Mucosa of stomach (tissue), 1 donor: ENCODE data around the gene MUL1.

Source experiments
- H3K27me3 ChIP-seq: one replicate; pipeline ENCODE4 v1.7.0; 2013; ENCODE audit warnings: mild to moderate bottlenecking, low read length; ENCODE audit not compliant: control insufficient read depth, insufficient read depth
- H3K36me3 ChIP-seq: one replicate; pipeline ENCODE4 v1.7.0; 2013; ENCODE audit warnings: low read length; ENCODE audit not compliant: control insufficient read depth, insufficient read depth
- H3K4me1 ChIP-seq: one replicate; pipeline ENCODE4 v1.7.0; 2013; ENCODE audit warnings: mild to moderate bottlenecking, low read length; ENCODE audit not compliant: control insufficient read depth, insufficient read depth
- H3K4me3 ChIP-seq: one replicate; pipeline ENCODE4 v1.7.0; 2013; ENCODE audit warnings: low read length
- H3K9ac ChIP-seq: one replicate; pipeline ENCODE4 v1.7.0; 2013; ENCODE audit warnings: mild to moderate bottlenecking, low read length, moderate library complexity
- H3K9me3 ChIP-seq: one replicate; pipeline ENCODE4 v1.7.0; 2013; ENCODE audit warnings: mild to moderate bottlenecking, low read length, moderate library complexity; ENCODE audit not compliant: control insufficient read depth
- donor health status: Pancreatic carcinoma.

MUL1 gene

GRCh38 chr1:20480951-20481617 lies 26.9 kb downstream of the MUL1 start:
- H3K36me3 ChIP-seq = no peaks in the 10 kb centered on the region
- H3K4me1 ChIP-seq = peaks cover 61% of the 10 kb centered on the region
- no peak overlapping the region for H3K9ac ChIP-seq
- peaks cover 21% of the 10 kb centered on the region for H3K27me3 ChIP-seq
- H3K9me3 ChIP-seq = no peaks in the 10 kb centered on the region
- H3K4me3 ChIP-seq = no peak overlapping the region

- no peak overlapping the region for H3K4me3 ChIP-seq
- H3K4me1 ChIP-seq = peaks cover 66% of the 10 kb centered on the region
- H3K36me3 ChIP-seq = no peaks in the 10 kb centered on the region
- peaks cover 17% of the 10 kb centered on the region for H3K27me3 ChIP-seq
- H3K9ac ChIP-seq = no peak overlapping the region
- no peaks in the 10 kb centered on the region for H3K9me3 ChIP-seq
Measured at GRCh38 chr1:20480243-20480944, 27.6 kb downstream of the MUL1 start.

- peaks cover 15% of the 10 kb centered on the region for H3K27me3 ChIP-seq
- H3K4me3 ChIP-seq = no peak overlapping the region
- no peaks in the 10 kb centered on the region for H3K9me3 ChIP-seq
- H3K9ac ChIP-seq = no peak overlapping the region
- H3K4me1 ChIP-seq = peaks cover 67% of the 10 kb centered on the region
- no peaks in the 10 kb centered on the region for H3K36me3 ChIP-seq
Measured at GRCh38 chr1:20479840-20480239, 28.1 kb downstream of the MUL1 start.

GRCh38 chr1:20478057-20478635 lies 29.8 kb downstream of the MUL1 start:
- peaks cover 56% of the 10 kb centered on the region for H3K4me1 ChIP-seq
- no peaks in the 10 kb centered on the region for H3K9me3 ChIP-seq
- no peak overlapping the region for H3K9ac ChIP-seq
- no peaks in the 10 kb centered on the region for H3K36me3 ChIP-seq
- H3K27me3 ChIP-seq = no peaks in the 10 kb centered on the region
- no peak overlapping the region for H3K4me3 ChIP-seq

GRCh38 chr1:20477348-20478056 lies 30.4 kb downstream of the MUL1 start:
- no peaks in the 10 kb centered on the region for H3K9me3 ChIP-seq
- H3K27me3 ChIP-seq = no peaks in the 10 kb centered on the region
- no peak overlapping the region for H3K9ac ChIP-seq
- H3K4me1 ChIP-seq = peaks cover 59% of the 10 kb centered on the region
- H3K4me3 ChIP-seq = no peak overlapping the region
- H3K36me3 ChIP-seq = no peaks in the 10 kb centered on the region

- Histone ChIP-seq H3K4me1 (peaks cover 54% of the 10 kb centered on the region), H3K4me3 (peak overlapping the region; percentile 58), H3K9ac (peak overlapping the region; percentile 73), H3K9me3 (no peaks in the 10 kb centered on the region), H3K27me3 (no peaks in the 10 kb centered on the region), H3K36me3 (no peaks in the 10 kb centered on the region)
Measured at GRCh38 chr1:20476265-20477038, 31.5 kb downstream of the MUL1 start.

- Histone ChIP-seq H3K27me3 (no peaks in the 10 kb centered on the region), H3K9me3 (no peaks in the 10 kb centered on the region), H3K4me1 (peaks cover 41% of the 10 kb centered on the region)
Measured at GRCh38 chr1:20474996-20475395, 33.0 kb downstream of the MUL1 start.

GRCh38 chr1:20474333-20474975 lies 33.5 kb downstream of the MUL1 start:
- H3K4me3 ChIP-seq = no peak overlapping the region
- H3K9ac ChIP-seq = no peak overlapping the region
- H3K27me3 ChIP-seq = no peaks in the 10 kb centered on the region
- no peaks in the 10 kb centered on the region for H3K36me3 ChIP-seq
- H3K4me1 ChIP-seq = peaks cover 37% of the 10 kb centered on the region
- no peaks in the 10 kb centered on the region for H3K9me3 ChIP-seq

More at GRCh38 chr1:20474996-20475395, 33.0 kb downstream of the MUL1 start:
- Histone ChIP-seq H3K9ac (no peak overlapping the region), H3K36me3 (no peaks in the 10 kb centered on the region), H3K4me3 (no peak overlapping the region)

GRCh38 chr1:20473894-20474293 lies 34.1 kb downstream of the MUL1 start:
- Histone ChIP-seq H3K4me3 (no peak overlapping the region), H3K27me3 (no peaks in the 10 kb centered on the region), H3K9ac (no peak overlapping the region), H3K9me3 (no peaks in the 10 kb centered on the region), H3K36me3 (no peaks in the 10 kb centered on the region), H3K4me1 (peaks cover 37% of the 10 kb centered on the region)

- Histone ChIP-seq H3K9ac (no peak overlapping the region), H3K4me3 (no peak overlapping the region), H3K36me3 (no peaks in the 10 kb centered on the region), H3K4me1 (peaks cover 33% of the 10 kb centered on the region), H3K27me3 (peaks cover 6% of the 10 kb centered on the region), H3K9me3 (no peaks in the 10 kb centered on the region)
Measured at GRCh38 chr1:20472860-20473711, 34.9 kb downstream of the MUL1 start.
